K562 (cell line): ENCODE measurements around the gene C4orf50. TPM values are rescaled to one million over a fixed set of nuclear protein-coding genes. Genes with fewer than 3 reads are reported as not detected.

Experiments used
- ATAC-seq: fragments of 200-7000 bp; cut with Tn5 transposase; 3 replicates; pipeline ENCODE4 v1.9.1; 2020; ENCODE audit warnings: moderate library complexity
- BruUV-seq: library from RNA; stranded (reverse); fragments of 400-500 nt; replicated peaks from 2 replicates; lab custom pipeline; 2021; lab: Mats Ljungman, UMichigan
- CTCF ChIA-PET: fragments of 300-600 bp; formaldehyde crosslinking; extraction: SDS; loops from one replicate; lab custom pipeline; 2021; ENCODE audit warnings: low intra/inter-chr PET ratio; lab: Yijun Ruan, JAX
- POLR2A ChIA-PET: fragments of 300-600, 350-650 bp; sonication (Branson Sonifier 250); formaldehyde crosslinking; extraction: SDS; loops from one replicate; lab custom pipeline; 2021; ENCODE audit warnings: antibody characterized with exemption, inconsistent platforms; lab: Yijun Ruan, JAX
- DNase-seq, 4 experiments: peaks; one replicate each; pipeline versions ENCODE4 v3.0.0 to v3.0.0-alpha.2; 2011 to 2018; ENCODE audit warnings: low spot score in 3 of 4, mixed read lengths in 3 of 4; ENCODE audit errors: extremely low read depth in 1 of 4
- FAIRE-seq: peaks from 2 replicates; lab custom pipeline; 2011; peaks lifted over from hg19 to GRCh38; lab: Jason Lieb, UNC
- H2AFZ ChIP-seq: 2 replicates; pipeline ENCODE4 v1.6.0; 2011; ENCODE audit warnings: low read depth, low read length, control low read depth, inconsistent platforms
- H3K27ac ChIP-seq: fragments of 200-600 bp; 3 replicates; pipeline ENCODE4 v1.8.0; 2011; ENCODE audit warnings: low read depth, mild to moderate bottlenecking, control low read depth, inconsistent platforms, low read length, moderate library complexity, mixed read lengths; ENCODE audit errors: extremely low read depth
- H3K27me3 ChIP-seq, 2 experiments: fragments of 300-600 bp in 1 of 2; 2 replicates in 1 of 2; 3 replicates in 1 of 2; pipeline versions ENCODE4 v1.6.0 to v1.8.0; 2011; ENCODE audit warnings: inconsistent platforms in 2 of 2, low read length in 2 of 2, mild to moderate bottlenecking in 1 of 2, mixed read lengths in 1 of 2, moderate library complexity in 1 of 2; ENCODE audit not compliant: control insufficient read depth in 2 of 2, insufficient read depth in 2 of 2
- H3K36me3 ChIP-seq: fragments of 300-600 bp; 3 replicates; pipeline ENCODE4 v1.8.0; 2011; ENCODE audit warnings: mild to moderate bottlenecking, low read length, inconsistent platforms; ENCODE audit not compliant: control insufficient read depth, insufficient read depth
- H3K4me1 ChIP-seq, 2 experiments: fragments of 200-600 bp in 1 of 2; replicated peaks in 1 of 2; 2 replicates in 1 of 2; 3 replicates in 1 of 2; pipeline versions ENCODE4 v1.5.1 to v1.8.0; 2011; ENCODE audit warnings: inconsistent platforms in 2 of 2, low read length in 2 of 2, mild to moderate bottlenecking in 1 of 2, mixed read lengths in 1 of 2, moderate library complexity in 1 of 2; ENCODE audit not compliant: control insufficient read depth in 2 of 2, insufficient read depth in 2 of 2
- H3K4me2 ChIP-seq: 2 replicates; pipeline ENCODE4 v1.6.1; 2011; ENCODE audit warnings: low read length, control low read depth, inconsistent platforms, mixed read lengths; ENCODE audit not compliant: insufficient read depth
- H3K4me3 ChIP-seq: fragments of 200-600 bp; sonication (generic), shearing (Covaris generic); 2 replicates; pipeline ENCODE4 v1.5.1; 2016; ENCODE audit warnings: control low read depth, inconsistent platforms
- H3K79me2 ChIP-seq: fragments of 200-600 bp; 3 replicates; pipeline ENCODE4 v1.8.0; 2011; ENCODE audit warnings: low read length, inconsistent platforms; ENCODE audit not compliant: control insufficient read depth, insufficient read depth
- H3K9ac ChIP-seq, 2 experiments: 2 replicates each; pipeline versions ENCODE4 v1.6.0 to v1.6.1; 2011; ENCODE audit warnings: low read depth in 2 of 2, low read length in 2 of 2, control low read depth in 1 of 2, inconsistent platforms in 1 of 2, mild to moderate bottlenecking in 1 of 2, mixed read lengths in 1 of 2; ENCODE audit not compliant: insufficient read depth in 1 of 2
- H3K9me1 ChIP-seq: one replicate; pipeline ENCODE4 v1.6.0; 2011; ENCODE audit warnings: inconsistent platforms, mild to moderate bottlenecking, low read length, moderate library complexity; ENCODE audit not compliant: control insufficient read depth, insufficient read depth
- H3K9me3 ChIP-seq: replicated peaks from 2 replicates; pipeline ENCODE4 v1.5.1; 2011; ENCODE audit warnings: low read depth, low read length, inconsistent platforms; ENCODE audit not compliant: control insufficient read depth, insufficient read depth
- H4K20me1 ChIP-seq: replicated peaks from 2 replicates; pipeline ENCODE4 v1.6.1; 2011; ENCODE audit warnings: low read length, inconsistent platforms, mixed read lengths; ENCODE audit not compliant: control insufficient read depth, insufficient read depth
- KAT2B ChIP-seq: IDR thresholded peaks from one replicate; pipeline ENCODE4 v1.6.1; 2012; ENCODE audit warnings: low read depth, mild to moderate bottlenecking, control low read depth, inconsistent platforms, low read length, moderate library complexity
- USF1 ChIP-seq: sonication (generic); formaldehyde crosslinking; IDR thresholded peaks from 2 replicates; pipeline ENCODE4 v1.9.0; 2022; ENCODE audit warnings: mild to moderate bottlenecking, missing genetic modification reagents
- WGBS: fragments of 100-300 bp; shearing (Covaris generic); methylation state at CpG from one replicate; pipeline ENCODE4 v1.1.6; 2016; ENCODE audit warnings: low coverage, mixed read lengths; ENCODE audit not compliant: insufficient coverage; ENCODE audit errors: missing lambda C conversion rate; 5-methylcytosine and 5-hydroxymethylcytosine counted together
- in situ Hi-C: fragments of 300-500 bp; cut with MboI; formaldehyde crosslinking; loops from 4 replicates; pipeline ENCODE4 v1.15.0; 2018; ENCODE audit warnings: inconsistent platforms, mixed read lengths
- intact Hi-C: fragments of 100-400 bp; cut with micrococcal nuclease; formaldehyde crosslinking; loops from 2 replicates; pipeline ENCODE4 v1.14.2; 2022
- polyA plus RNA-seq, 8 experiments: library from polyadenylated mRNA; depleted of rRNA in 4 of 8; stranded (reverse) in 5 of 8; unstranded in 3 of 8; fragments of >200 nt; fragmentation: Nextera tagmentation in 2 of 8; fragmentation: Illumina TruSeq in 1 of 8; extraction: Ambion mirVana in 2 of 8; extraction: Trizol in 1 of 8; gene quantifications; 2 replicates each; pipeline versions ENCODE4 v1.2.1 to v1.2.3, GENCODE V29; 2011 to 2014; ENCODE audit warnings: inconsistent platforms in 1 of 8, missing spikeins in 1 of 8
- total RNA-seq, 7 experiments: library from RNA; depleted of rRNA in 6 of 7; stranded (reverse); fragments of >200 nt in 6 of 7; fragmentation: Illumina TruSeq in 2 of 7; extraction: Trizol in 2 of 7; gene quantifications; 2 replicates each; pipeline versions ENCODE4 v1.2.1 to v1.2.3, GENCODE V29; 2011 to 2021; ENCODE audit warnings: low replicate concordance in 1 of 7

Gene C4orf50
- total and polyA plus RNA-seq, 9 of the 15 experiments (the other 6 are each of a cell fraction or from before 2014, with no cell fraction given), result not detected

- Histone ChIP-seq H3K4me1 (peaks cover 0 to 3% of the 10 kb centered on the region in 2 experiments; a peak in 1 of 5 replicates), H3K9ac (no peak overlapping the region), H3K79me2 (no peaks in the 10 kb centered on the region), H3K4me2 (no peak overlapping the region), H3K4me3 (no peak overlapping the region), H2AFZ (no peak overlapping the region), H3K27ac (no peak overlapping the region), H3K36me3 (no peaks in the 10 kb centered on the region), H3K9me3 (no peaks in the 10 kb centered on the region), H4K20me1 (peaks cover 6% of the 10 kb centered on the region; the same call in 1 of the 2 replicates), H3K9me1 (no peaks in the 10 kb centered on the region), H3K27me3 (peaks cover 0 to 58% of the 10 kb centered on the region in 2 experiments; a peak in 4 of 5 replicates)
- POLR2A ChIA-PET, result no interaction called here
- no peak for DNase-seq
- no TSS peak for BruUV-seq
- WGBS, result 3% methylated on average over 18 of the region's 18 CpGs
- no peak for FAIRE-seq
- TF ChIP-seq USF1 (0 out of 2 replicates have a peak, but pooled peaks have one; percentile 22), KAT2B (no peak)
- intact Hi-C loops, result no loop called here
- no peak for ATAC-seq
- CTCF ChIA-PET, result no interaction called here
- in situ Hi-C loops, result no loop called here
Measured at GRCh38 chr4:5955201-5955821, 62.9 kb downstream of the C4orf50 start.
